GM21825 (cell line): ENCODE data around the gene C10orf90.

Experiments used
- ATAC-seq: cut with Tn5 transposase; IDR thresholded peaks from one replicate; pipeline ENCODE4 v1.9.1; 2021; ENCODE audit warnings: mild to moderate bottlenecking, moderate library complexity; ENCODE audit not compliant: unreplicated experiment

Gene C10orf90

GRCh38 chr10:126637501-126637900 lies 33.0 kb downstream of the C10orf90 start:
- ATAC-seq = no peak

- no peak for ATAC-seq
These were observed 35.6 kb downstream of the C10orf90 start for GRCh38 chr10:126634911-126635310.

GRCh38 chr10:126634347-126634746 lies 36.1 kb downstream of the C10orf90 start:
- ATAC-seq = no peak

GRCh38 chr10:126632705-126633104 lies 37.8 kb downstream of the C10orf90 start:
- ATAC-seq = no peak

GRCh38 chr10:126629925-126630624 lies 40.4 kb downstream of the C10orf90 start:
- no peak for ATAC-seq

- no peak for ATAC-seq
These were observed 41.7 kb downstream of the C10orf90 start for GRCh38 chr10:126628746-126629145.

- ATAC-seq = no peak
These were observed 48.6 kb downstream of the C10orf90 start for GRCh38 chr10:126621846-126622245.

- no peak for ATAC-seq
These were observed 52.0 kb downstream of the C10orf90 start for GRCh38 chr10:126618466-126618865.

- ATAC-seq = no peak
These were observed 52.8 kb downstream of the C10orf90 start for GRCh38 chr10:126617733-126618132.

GRCh38 chr10:126617208-126617607 lies 53.3 kb downstream of the C10orf90 start:
- ATAC-seq = no peak

GRCh38 chr10:126616737-126617136 lies 53.8 kb downstream of the C10orf90 start:
- ATAC-seq = no peak

GRCh38 chr10:126611303-126611702 lies 59.2 kb downstream of the C10orf90 start:
- ATAC-seq = no peak

- ATAC-seq = no peak
These were observed 60.9 kb downstream of the C10orf90 start for GRCh38 chr10:126609566-126609965.

GRCh38 chr10:126599949-126600682 lies 70.4 kb downstream of the C10orf90 start:
- no peak for ATAC-seq

GRCh38 chr10:126598009-126598408 lies 72.5 kb downstream of the C10orf90 start:
- ATAC-seq = no peak

- ATAC-seq = no peak
These were observed 73.3 kb downstream of the C10orf90 start for GRCh38 chr10:126597211-126597610.

GRCh38 chr10:126596472-126597016 lies 73.9 kb downstream of the C10orf90 start:
- no peak for ATAC-seq

- ATAC-seq = no peak
These were observed 75.3 kb downstream of the C10orf90 start for GRCh38 chr10:126595160-126595559.

GRCh38 chr10:126593968-126594701 lies 76.4 kb downstream of the C10orf90 start:
- no peak for ATAC-seq

- ATAC-seq = no peak
These were observed 77.6 kb downstream of the C10orf90 start for GRCh38 chr10:126592901-126593300.

- ATAC-seq = no peak
These were observed 82.5 kb downstream of the C10orf90 start for GRCh38 chr10:126588024-126588423.
